H1 (cell line): Measurements from ENCODE around the gene ARCN1. TPM values are rescaled to one million over a fixed set of nuclear protein-coding genes. Genes with fewer than 3 reads are reported as not detected.

Experiments used
- CTCF ChIA-PET: fragments of 300-600 bp; sonication (Branson Sonifier 250); formaldehyde crosslinking; loops from one replicate; lab custom pipeline; 2021; ENCODE audit not compliant: partially characterized antibody; lab: Charles Lee
- POLR2A ChIA-PET: fragments of 300-600 bp; sonication (Branson Sonifier 250); formaldehyde crosslinking; loops from one replicate; lab custom pipeline; 2021; ENCODE audit warnings: inconsistent platforms; ENCODE audit not compliant: partially characterized antibody; lab: Charles Lee
- DNase-seq, 2 experiments: peaks; one replicate each; pipeline versions ENCODE4 v3.0.0 to v3.0.0-alpha.2; 2010 to 2022; ENCODE audit warnings: low spot score in 2 of 2, low read depth in 1 of 2, mixed read lengths in 1 of 2
- FAIRE-seq: peaks from 2 replicates; lab custom pipeline; 2011; peaks lifted over from hg19 to GRCh38; lab: Jason Lieb, UNC
- H2AFZ ChIP-seq: 2 replicates; pipeline ENCODE4 v1.8.1; 2012; ENCODE audit warnings: low read length, inconsistent platforms
- H2AK5ac ChIP-seq: 2 replicates; pipeline ENCODE4 v1.6.1; 2013; ENCODE audit warnings: low read depth, low read length
- H2BK120ac ChIP-seq: replicated peaks from 2 replicates; pipeline ENCODE3; 2013; ENCODE audit warnings: low read depth, low read length, inconsistent platforms
- H2BK12ac ChIP-seq: 2 replicates; pipeline ENCODE4 v1.6.1; 2013; ENCODE audit warnings: low read depth, low read length
- H2BK15ac ChIP-seq: 2 replicates; pipeline ENCODE4 v1.6.1; 2013; ENCODE audit warnings: low read length
- H2BK20ac ChIP-seq: 2 replicates; pipeline ENCODE4 v1.6.1; 2013; ENCODE audit warnings: low read length
- H2BK5ac ChIP-seq: 2 replicates; pipeline ENCODE4 v1.6.1; 2013; ENCODE audit warnings: low read depth, low read length
- H3K14ac ChIP-seq: 2 replicates; pipeline ENCODE4 v1.6.1; 2013; ENCODE audit warnings: inconsistent platforms; ENCODE audit not compliant: insufficient read length
- H3K18ac ChIP-seq: 2 replicates; pipeline ENCODE4 v1.6.1; 2013; ENCODE audit warnings: low read length; ENCODE audit errors: extremely low read depth
- H3K23ac ChIP-seq: 2 replicates; pipeline ENCODE4 v1.6.1; 2013; ENCODE audit warnings: inconsistent platforms; ENCODE audit not compliant: insufficient read length
- H3K23me2 ChIP-seq: 2 replicates; pipeline ENCODE4 v1.6.1; 2013; ENCODE audit warnings: low read depth, low read length
- H3K27ac ChIP-seq: 2 replicates; pipeline ENCODE4 v1.6.1; 2011; ENCODE audit warnings: low read depth, low read length, inconsistent platforms
- H3K27me3 ChIP-seq, 4 experiments: replicated peaks in 1 of 4; 1 replicate in 1 of 4; 2 replicates in 3 of 4; pipeline versions ENCODE4 v1.6.1 to v1.8.1; 2011 to 2013; ENCODE audit warnings: low read length in 3 of 4, mild to moderate bottlenecking in 3 of 4, inconsistent platforms in 2 of 4, mixed read lengths in 2 of 4, moderate library complexity in 1 of 4; ENCODE audit not compliant: control insufficient read depth in 3 of 4, insufficient read depth in 3 of 4; ENCODE audit errors: extremely low read depth in 1 of 4
- H3K36me3 ChIP-seq, 4 experiments: 2 replicates each; pipeline versions ENCODE4 v1.6.1 to v1.8.1; 2011 to 2013; ENCODE audit warnings: mild to moderate bottlenecking in 4 of 4, low read length in 3 of 4, moderate library complexity in 2 of 4, control low read depth in 1 of 4, inconsistent platforms in 1 of 4; ENCODE audit not compliant: insufficient read depth in 4 of 4, control insufficient read depth in 2 of 4
- H3K4ac ChIP-seq: replicated peaks from 2 replicates; pipeline ENCODE3; 2013; ENCODE audit warnings: low read length, low read depth, mixed read lengths, inconsistent platforms; ENCODE audit not compliant: insufficient read length
- H3K4me1 ChIP-seq, 4 experiments: replicated peaks in 1 of 4; 1 replicate in 1 of 4; 2 replicates in 3 of 4; pipeline versions ENCODE4 v1.6.1 to v1.8.1; 2011 to 2013; ENCODE audit warnings: low read length in 3 of 4, inconsistent platforms in 2 of 4, mixed read lengths in 1 of 4; ENCODE audit not compliant: insufficient read depth in 4 of 4, control insufficient read depth in 3 of 4
- H3K4me2 ChIP-seq, 2 experiments: 2 replicates each; pipeline versions ENCODE4 v1.6.1 to v1.8.1; 2011 to 2013; ENCODE audit warnings: low read depth in 2 of 2, low read length in 2 of 2, control low read depth in 1 of 2, inconsistent platforms in 1 of 2, mild to moderate bottlenecking in 1 of 2; ENCODE audit not compliant: insufficient read depth in 1 of 2
- H3K4me3 ChIP-seq, 4 experiments: fragments of 200-600, 300-600 bp in 1 of 4; sonication (generic), shearing (Covaris generic), sonication (Bioruptor Twin) in 1 of 4; 2 replicates each; pipeline versions ENCODE4 v1.5.1 to v1.8.1; 2011 to 2016; ENCODE audit warnings: low read length in 4 of 4, low read depth in 3 of 4, control low read depth in 2 of 4, inconsistent platforms in 2 of 4, mild to moderate bottlenecking in 2 of 4, mixed read lengths in 1 of 4, moderate library complexity in 1 of 4; ENCODE audit not compliant: insufficient read depth in 2 of 4; ENCODE audit errors: extremely low read depth in 1 of 4
- H3K56ac ChIP-seq: replicated peaks from 2 replicates; pipeline ENCODE3; 2013; ENCODE audit warnings: low read depth, mild to moderate bottlenecking, mixed read lengths, low read length, inconsistent platforms; ENCODE audit not compliant: insufficient read length
- H3K79me1 ChIP-seq: 2 replicates; pipeline ENCODE4 v1.6.1; 2013; ENCODE audit warnings: low read depth, low read length, control low read depth
- H3K79me2 ChIP-seq, 2 experiments: 2 replicates each; pipeline versions ENCODE4 v1.6.1 to v1.8.1; 2012 to 2013; ENCODE audit warnings: low read length in 2 of 2, mild to moderate bottlenecking in 2 of 2, inconsistent platforms in 1 of 2; ENCODE audit not compliant: insufficient read depth in 2 of 2, control insufficient read depth in 1 of 2
- H3K9ac ChIP-seq, 4 experiments: replicated peaks in 1 of 4; 1 replicate in 1 of 4; 2 replicates in 3 of 4; pipeline versions ENCODE4 v1.6.1 to v1.8.1; 2011 to 2013; ENCODE audit warnings: low read depth in 3 of 4, low read length in 3 of 4, control low read depth in 2 of 4, mild to moderate bottlenecking in 2 of 4, moderate library complexity in 2 of 4, inconsistent platforms in 1 of 4; ENCODE audit errors: extremely low read depth in 1 of 4
- H3K9me3 ChIP-seq, 2 experiments: 2 replicates each; pipeline versions ENCODE4 v1.6.1 to v1.8.1; 2012 to 2013; ENCODE audit warnings: mild to moderate bottlenecking in 2 of 2, moderate library complexity in 2 of 2, control low read depth in 1 of 2, inconsistent platforms in 1 of 2, low read depth in 1 of 2, low read length in 1 of 2, mixed read lengths in 1 of 2; ENCODE audit not compliant: insufficient read depth in 2 of 2
- H4K20me1 ChIP-seq, 2 experiments: replicated peaks in 1 of 2; 2 replicates each; pipeline versions ENCODE3 to v1.8.1; 2011 to 2013; ENCODE audit warnings: inconsistent platforms in 2 of 2, low read length in 2 of 2, mild to moderate bottlenecking in 1 of 2; ENCODE audit not compliant: insufficient read depth in 2 of 2, control insufficient read depth in 1 of 2
- H4K5ac ChIP-seq: 2 replicates; pipeline ENCODE4 v1.6.1; 2013; ENCODE audit warnings: low read length, low read depth, mixed read lengths, inconsistent platforms; ENCODE audit not compliant: insufficient read length
- H4K8ac ChIP-seq: 2 replicates; pipeline ENCODE4 v1.8.0; 2013; ENCODE audit warnings: mild to moderate bottlenecking, moderate library complexity, low read length, inconsistent platforms; ENCODE audit not compliant: insufficient read depth; ENCODE audit errors: extremely low read depth
- H4K91ac ChIP-seq: replicated peaks from 2 replicates; pipeline ENCODE3; 2013; ENCODE audit warnings: low read length, mixed read lengths, inconsistent platforms; ENCODE audit not compliant: insufficient read length
- FOSL1 ChIP-seq: IDR thresholded peaks from 2 replicates; pipeline ENCODE4 v1.6.1; 2011; ENCODE audit warnings: mild to moderate bottlenecking, low read depth, low read length, moderate library complexity; ENCODE audit not compliant: insufficient read depth
- WGBS, 2 experiments: shearing (Covaris generic) in 1 of 2; methylation state at CpG; one replicate each; pipeline versions ENCODE4 v1.1.6 to v1.1.7; 2013 to 2015; ENCODE audit warnings: low lambda C conversion rate in 2 of 2, mixed read lengths in 2 of 2, inconsistent platforms in 1 of 2, low coverage in 1 of 2, missing lambda C conversion rate in 1 of 2; ENCODE audit not compliant: insufficient replicate concordance in 2 of 2, insufficient coverage in 1 of 2, insufficient read length in 1 of 2; ENCODE audit errors: extremely low coverage in 1 of 2, missing lambda C conversion rate in 1 of 2; 5-methylcytosine and 5-hydroxymethylcytosine counted together
- polyA plus RNA-seq, 7 experiments: library from polyadenylated mRNA; depleted of rRNA in 3 of 7; stranded (reverse) in 5 of 7; unstranded in 2 of 7; fragments of >200 nt in 5 of 7; fragments of 200-250 nt in 2 of 7; gene quantifications; 1 replicate in 5 of 7; 2 replicates in 1 of 7; 4 replicates in 1 of 7; pipeline versions ENCODE4 v1.2.1 to v1.2.3, GENCODE V29; 2011 to 2013; ENCODE audit warnings: missing spikeins in 2 of 7, mixed read lengths in 2 of 7
- total RNA-seq: library from RNA; stranded (reverse); fragmentation: NEBNext Ultra II Directional; extraction: Animal tissue kit (Norgen Biotek cat#: 25700); gene quantifications from 2 replicates; pipeline ENCODE4 v1.2.1, GENCODE V29; 2021

The ARCN1 gene
- total and polyA plus RNA-seq, 2 of the 8 experiments (the other 6 are each of a cell fraction or from before 2014, with no cell fraction given), result 132 to 146 TPM

- H3K56ac ChIP-seq, result no peak overlapping the region
- peaks cover 2 to 52% (median 17%) of the 10 kb centered on the region in 4 experiments; a peak in 6 of 8 replicates for H3K36me3 ChIP-seq
- H4K8ac ChIP-seq, result no peak overlapping the region
- H4K91ac ChIP-seq, result peak overlapping the region; percentile 87
- no peak overlapping the region for H3K14ac ChIP-seq
- H4K20me1 ChIP-seq, result peaks cover 2 to 9% of the 10 kb centered on the region in 2 experiments
- no peak for FAIRE-seq
- H3K4me2 ChIP-seq, result peak overlapping the region; percentile 80 to 99
- peak overlapping the region; percentile 89; the same call in 1 of the 2 replicates for H3K27ac ChIP-seq
- H3K4ac ChIP-seq, result peak overlapping the region; percentile 1
- POLR2A ChIA-PET, result interaction anchor here (0.6 to 25.8 kb wide), 10 partner anchors 10 to 377 kb away, joined by 3 to 574 read pairs (median 5); partner anchors contain the start of gene PHLDB1
- no peak overlapping the region for H2AFZ ChIP-seq
- peaks cover 4% of the 10 kb centered on the region; the same call in 1 of the 2 replicates for H3K79me1 ChIP-seq
- H2BK15ac ChIP-seq, result peak overlapping the region; percentile 55; the same call in 1 of the 2 replicates
- peaks cover 16 to 23% (median 19%) of the 10 kb centered on the region in 4 experiments for H3K4me1 ChIP-seq
- H3K23me2 ChIP-seq, result peaks cover 6% of the 10 kb centered on the region; the same call in 1 of the 2 replicates
- no peak overlapping the region for H4K5ac ChIP-seq
- H2AK5ac ChIP-seq, result 0 out of 2 replicates have a peak overlapping the region, but pooled peaks have one; percentile 68
- H3K18ac ChIP-seq, result peak overlapping the region; percentile 97; the same call in 1 of the 2 replicates
- no peaks in the 10 kb centered on the region for H3K79me2 ChIP-seq
- peak overlapping the region in 3 of 4 experiments; percentile 62 to 79 (median 77); a peak in 4 of 7 replicates for H3K9ac ChIP-seq
- 71% methylated on average over 2 of the region's 2 CpGs; no CpG with 5 or more reads in 1 of the 2 experiments for WGBS, 2 experiments
- DNase-seq, result no peak
- no peaks in the 10 kb centered on the region for H3K9me3 ChIP-seq
- no peak overlapping the region for H2BK120ac ChIP-seq
- peak overlapping the region; percentile 36 to 72 (median 62); a peak in 7 of 8 replicates for H3K4me3 ChIP-seq
- peak overlapping the region; percentile 92; the same call in 1 of the 2 replicates for H2BK5ac ChIP-seq
- H3K23ac ChIP-seq, result no peak overlapping the region
- no peak overlapping the region for H2BK20ac ChIP-seq
- no peaks in the 10 kb centered on the region for H3K27me3 ChIP-seq
- CTCF ChIA-PET, result interaction anchor here (0.7 to 19.1 kb wide), 15 partner anchors 9 to 201 kb away, joined by 3 to 435 read pairs (median 6); partner anchors contain the start of genes PHLDB1 and TREH
- TF ChIP-seq FOSL1, result no peak
- H2BK12ac ChIP-seq, result 0 out of 2 replicates have a peak overlapping the region, but pooled peaks have one; percentile 68
Observed at GRCh38 chr11:118635642-118636041, 63.4 kb downstream of the ARCN1 start.
